Measurements from ENCODE around the gene C11orf86.

GRCh38 chr11:66978717-66979116, 3.6 kb downstream of the C11orf86 start:
- TF ChIP-seq CTCF (IDR thresholded peaks at IDR 0.05), result no peak
- TF ChIP-seq POLR2AphosphoS5 (IDR thresholded peaks at IDR 0.05; ENCODE audit: insufficient read depth in 1 of 2, low read depth in 1 of 2), result no peak
- TF ChIP-seq POLR2A (IDR thresholded peaks at IDR 0.05), result no peak

Data from vagina (tissue), 2 donors.